NCI-H748 (cell line): ENCODE measurements around the gene EPB42.

ENCODE experiments used
- DNase-seq: peaks from one replicate; lab custom pipeline; 2025; ENCODE audit not compliant: unreplicated experiment; lab: John Stamatoyannopoulos, UW

EPB42 gene

GRCh38 chr15:43220991-43221403 is at the start of gene EPB42:
TSS of gene EPB42 (minus strand) at chr15:43221018. CDS start at chr15:43220825, 193 bp downstream.
- DNase-seq = no peak

GRCh38 chr15:43270113-43270665 is 49.4 kb upstream of the EPB42 start:
- no peak for DNase-seq

GRCh38 chr15:43268111-43269105 is 47.6 kb upstream of the EPB42 start:
- no peak for DNase-seq

- DNase-seq = no peak
Observed at GRCh38 chr15:43267439-43267838, 46.6 kb upstream of the EPB42 start.

GRCh38 chr15:43266834-43267233 is 46.0 kb upstream of the EPB42 start, which contains the start of gene TGM5:
TSS of gene TGM5 (minus strand) at chr15:43266928. CDS start at chr15:43266849, 79 bp downstream.
- DNase-seq = no peak

GRCh38 chr15:43266386-43266785 is 45.6 kb upstream of the EPB42 start:
- no peak for DNase-seq

GRCh38 chr15:43260011-43260615 is 39.3 kb upstream of the EPB42 start:
- DNase-seq = no peak

GRCh38 chr15:43258781-43259180 is 38.0 kb upstream of the EPB42 start:
- DNase-seq = no peak

- no peak for DNase-seq
Observed at GRCh38 chr15:43256341-43256740, 35.5 kb upstream of the EPB42 start.

GRCh38 chr15:43255376-43255775 is 34.6 kb upstream of the EPB42 start:
- no peak for DNase-seq

- DNase-seq = no peak
Observed at GRCh38 chr15:43253431-43254403, 32.9 kb upstream of the EPB42 start.

GRCh38 chr15:43251871-43252250 is 31.0 kb upstream of the EPB42 start:
- DNase-seq = no peak

GRCh38 chr15:43251185-43251870 is 30.5 kb upstream of the EPB42 start:
- DNase-seq = no peak

GRCh38 chr15:43250785-43251184 is 30.0 kb upstream of the EPB42 start:
- no peak for DNase-seq

GRCh38 chr15:43249699-43250203 is 28.9 kb upstream of the EPB42 start:
- no peak for DNase-seq

- no peak for DNase-seq
Observed at GRCh38 chr15:43249236-43249635, 28.4 kb upstream of the EPB42 start.

GRCh38 chr15:43246261-43246774 is 25.5 kb upstream of the EPB42 start:
- no peak for DNase-seq

GRCh38 chr15:43244092-43244491 is 23.3 kb upstream of the EPB42 start:
- DNase-seq = no peak

GRCh38 chr15:43243020-43243645 is 22.3 kb upstream of the EPB42 start:
- DNase-seq = no peak
